ENCODE measurements around the gene CIT.

DNA sequence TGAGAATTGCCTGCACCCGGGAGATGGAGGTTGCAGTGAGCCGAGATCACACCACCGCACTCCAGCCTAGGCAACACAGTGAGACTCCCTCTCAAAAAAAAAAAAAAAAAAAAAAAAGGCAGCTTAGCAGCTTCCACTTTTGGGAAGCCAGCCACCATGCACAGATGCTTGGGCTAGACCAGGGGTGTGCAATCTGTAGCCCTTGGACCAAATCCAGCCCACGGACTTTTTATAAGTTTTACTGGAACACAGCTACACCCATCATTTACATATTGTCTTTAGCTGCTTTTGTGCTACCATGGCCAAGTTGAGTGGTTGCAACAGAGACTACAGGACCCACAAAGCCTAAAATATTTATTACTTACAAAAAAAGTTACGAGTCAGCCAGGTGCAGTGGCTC is 6.7 kb downstream of the CIT start:
- TF ChIP-seq CTCF (tag by site-specific recombination; IDR thresholded peaks at IDR 0.05) = no peak
- no peak for TF ChIP-seq ZNF555 (tag by site-specific recombination; conservative IDR thresholded peaks at IDR 0.05)
- TF ChIP-seq ZNF549 (tag by site-specific recombination; IDR thresholded peaks at IDR 0.05) = no peak
- no peak for TF ChIP-seq ZNF416 (tag by site-specific recombination; IDR thresholded peaks at IDR 0.05)
- no peak for TF ChIP-seq ZNF560 (tag by site-specific recombination; IDR thresholded peaks at IDR 0.05; ENCODE audit: borderline replicate concordance)
- no peak for TF ChIP-seq PRDM2 (tag by site-specific recombination; IDR thresholded peaks at IDR 0.05; ENCODE audit: borderline replicate concordance)
- TF ChIP-seq HOXA7 (CRISPR knock-in tag; IDR thresholded peaks at IDR 0.05; ENCODE audit: borderline replicate concordance) = no peak
- TF ChIP-seq WT1 (tag by site-specific recombination; IDR thresholded peaks at IDR 0.05) = no peak
- TF ChIP-seq ZNF366 (tag by site-specific recombination; conservative IDR thresholded peaks at IDR 0.05) = no peak
- no peak for TF ChIP-seq SP2 (tag by site-specific recombination; IDR thresholded peaks at IDR 0.05)
